IMR-90 (cell line): ENCODE measurements around the gene STX2. TPM values are rescaled to one million over a fixed set of nuclear protein-coding genes. Genes with fewer than 3 reads are reported as not detected.

Experiments used
- microRNA-seq, 2 experiments: library from miRNA; stranded (forward) in 1 of 2; unstranded in 1 of 2; fragments of 10-50 nt in 1 of 2; fragments of <30 nt in 1 of 2; gene quantifications in 1 of 2; microRNA quantifications in 1 of 2; one replicate each; pipeline versions ENCODE3 to v1.1.0; 2013 to 2020; ENCODE audit not compliant: insufficient read depth in 1 of 2, insufficient read length in 1 of 2, unreplicated experiment in 1 of 2
- polyA plus RNA-seq, 3 experiments: library from polyadenylated mRNA; depleted of rRNA; stranded (reverse); fragments of >200 nt; gene quantifications; 2 replicates each; pipeline ENCODE4 v1.2.3, GENCODE V29; 2012; ENCODE audit warnings: low replicate concordance in 1 of 3
- small RNA-seq, 5 experiments: library from RNA; depleted of rRNA; stranded (forward); fragments of <200 nt; gene quantifications; one replicate each; pipeline ENCODE3, GENCODE V24; 2012
- total RNA-seq: library from RNA; depleted of rRNA; stranded (reverse); fragments of >200 nt; gene quantifications from 2 replicates; pipeline ENCODE4 v1.2.3, GENCODE V29; 2012; rRNA removed

The STX2 gene
- total and polyA plus RNA-seq, 2 of the 4 experiments (the other 2 are of a cell fraction) = 26.9 to 32.5 TPM

Small RNA genes within 50 kb of the gene (microRNA-seq; reads per million reads assigned to microRNA genes)
- gene RNU6-1077P (ENCODE audit: insufficient read depth, insufficient read length) = not detected

Small RNA genes within 50 kb of the gene (small RNA-seq; reads per million reads assigned to genes)
- 0 to 4.2 (median 0) reads per million in 5 experiments for gene RNU6-1077P

Other genes with a start within 250 kb of the STX2 start
- not detected in 2 replicates for gene RIMBP2, start 123.0 kb downstream of the STX2 start, total RNA-seq
- not detected in 2 replicates for gene RIMBP2, start 123.0 kb downstream of the STX2 start, polyA plus RNA-seq (2012; rRNA removed)
- 898 and 910 TPM in 2 replicates for gene RAN, start 32.8 kb upstream of the STX2 start, total RNA-seq
- 984 and 1,062 TPM in 2 replicates for gene RAN, start 32.8 kb upstream of the STX2 start, polyA plus RNA-seq (2012; rRNA removed)
- not detected in 2 replicates for gene ADGRD1, start 114.7 kb upstream of the STX2 start, total RNA-seq
- gene ADGRD1, start 114.7 kb upstream of the STX2 start, polyA plus RNA-seq (2012; rRNA removed) = not detected in 2 replicates